K562 (cell line): ENCODE measurements around the gene ARSA. TPM values are rescaled to one million over a fixed set of nuclear protein-coding genes. Genes with fewer than 3 reads are reported as not detected.

Experiments
- ETS1 ChIP-seq: conservative IDR thresholded peaks from 2 replicates; pipeline ENCODE4 v1.6.1; 2011; ENCODE audit warnings: low read depth, mild to moderate bottlenecking, low read length; ENCODE audit not compliant: control insufficient read depth
- ETV1 ChIP-seq: fragments of 450-650 bp; conservative IDR thresholded peaks from 2 replicates; pipeline ENCODE4 v1.6.1; 2016; ENCODE audit warnings: missing genetic modification characterization, control low read depth, low read depth, missing compliant biosample characterization
- IFI16 ChIP-seq: fragments of 250-450 bp; sonication (Bioruptor Pico); IDR thresholded peaks from 2 replicates; pipeline ENCODE4 v2.1.2; 2022; ENCODE audit warnings: mild to moderate bottlenecking, inconsistent platforms
- NFIC ChIP-seq: fragments of 450-650 bp; IDR thresholded peaks from 2 replicates; pipeline ENCODE4 v1.6.1; 2017; ENCODE audit warnings: mild to moderate bottlenecking, inconsistent platforms
- YY1 ChIP-seq, 3 experiments: IDR thresholded peaks; 2 replicates each; pipeline ENCODE4 v1.6.1; 2011; ENCODE audit warnings: low read length in 2 of 3, mild to moderate bottlenecking in 2 of 3, moderate library complexity in 2 of 3, borderline replicate concordance in 1 of 3, control low read depth in 1 of 3, low read depth in 1 of 3; ENCODE audit not compliant: insufficient read depth in 3 of 3, insufficient replicate concordance in 2 of 3, control insufficient read depth in 1 of 3, insufficient read length in 1 of 3; ENCODE audit errors: extremely low read depth in 1 of 3
- ZBTB12 ChIP-seq: fragments of 250-450 bp; sonication (Bioruptor Pico); IDR thresholded peaks from 2 replicates; pipeline ENCODE4 v1.4.0; 2020
- ZBTB7A ChIP-seq: IDR thresholded peaks from 2 replicates; pipeline ENCODE4 v1.6.1; 2011; ENCODE audit warnings: low read depth, mild to moderate bottlenecking, low read length, moderate library complexity, borderline replicate concordance; ENCODE audit not compliant: control insufficient read depth
- ZFP36 ChIP-seq: fragments of 150-350 bp; IDR thresholded peaks from 2 replicates; pipeline ENCODE4 v1.6.1; 2018; ENCODE audit warnings: low read length, low read depth; ENCODE audit not compliant: partially characterized antibody
- ZNF695 ChIP-seq: fragments of 450-650 bp; formaldehyde crosslinking; IDR thresholded peaks from 2 replicates; pipeline ENCODE4 v1.4.0; 2020; ENCODE audit warnings: mild to moderate bottlenecking, moderate library complexity
- polyA plus RNA-seq, 8 experiments: library from polyadenylated mRNA; depleted of rRNA in 4 of 8; stranded (reverse) in 5 of 8; unstranded in 3 of 8; fragments of >200 nt; fragmentation: Nextera tagmentation in 2 of 8; fragmentation: Illumina TruSeq in 1 of 8; extraction: Ambion mirVana in 2 of 8; extraction: Trizol in 1 of 8; gene quantifications; 2 replicates each; pipeline versions ENCODE4 v1.2.1 to v1.2.3, GENCODE V29; 2011 to 2014; ENCODE audit warnings: inconsistent platforms in 1 of 8, missing spikeins in 1 of 8
- total RNA-seq, 7 experiments: library from RNA; depleted of rRNA in 6 of 7; stranded (reverse); fragments of >200 nt in 6 of 7; fragmentation: Illumina TruSeq in 2 of 7; extraction: Trizol in 2 of 7; gene quantifications; 2 replicates each; pipeline versions ENCODE4 v1.2.1 to v1.2.3, GENCODE V29; 2011 to 2021; ENCODE audit warnings: low replicate concordance in 1 of 7
- TF ChIP-seq, protein P1 (sequence below): sonication (generic); formaldehyde crosslinking; IDR thresholded peaks from 2 replicates; pipeline ENCODE4 v1.8.0; 2023; ENCODE audit warnings: mild to moderate bottlenecking, missing genetic modification reagents
- TF ChIP-seq, protein P2 (sequence below): sonication (generic); formaldehyde crosslinking; IDR thresholded peaks from 2 replicates; pipeline ENCODE4 v1.8.0; 2022; ENCODE audit warnings: mild to moderate bottlenecking, missing genetic modification reagents

Gene ARSA
- total and polyA plus RNA-seq, 9 of the 15 experiments (the other 6 are each of a cell fraction or from before 2014, with no cell fraction given): 0.32 to 10.9 (median 1.8) TPM; not detected in 1

- no peak for TF ChIP-seq ETS1
- peak; percentile 70 for TF ChIP-seq ZBTB12 (CRISPR knock-in tag)
- TF ChIP-seq ZBTB7A: peak; percentile 73; the same call in 1 of the 2 replicates
- peak; percentile 33 to 72 (median 61) for TF ChIP-seq YY1 (IDR thresholded peaks at IDR 0.05; ENCODE audit: borderline replicate concordance in 1 of 3, control insufficient read depth in 1 of 3, extremely low read depth in 1 of 3, insufficient read depth in 3 of 3, insufficient read length in 1 of 3, insufficient replicate concordance in 2 of 3, low read depth in 1 of 3, low read length in 2 of 3)
- peak; percentile 69 for TF ChIP-seq ETV1
- peak; percentile 29; the same call in 1 of the 2 replicates for TF ChIP-seq NFIC
- TF ChIP-seq ZNF695 (CRISPR knock-in tag): no peak
- TF ChIP-seq, protein P1, sequence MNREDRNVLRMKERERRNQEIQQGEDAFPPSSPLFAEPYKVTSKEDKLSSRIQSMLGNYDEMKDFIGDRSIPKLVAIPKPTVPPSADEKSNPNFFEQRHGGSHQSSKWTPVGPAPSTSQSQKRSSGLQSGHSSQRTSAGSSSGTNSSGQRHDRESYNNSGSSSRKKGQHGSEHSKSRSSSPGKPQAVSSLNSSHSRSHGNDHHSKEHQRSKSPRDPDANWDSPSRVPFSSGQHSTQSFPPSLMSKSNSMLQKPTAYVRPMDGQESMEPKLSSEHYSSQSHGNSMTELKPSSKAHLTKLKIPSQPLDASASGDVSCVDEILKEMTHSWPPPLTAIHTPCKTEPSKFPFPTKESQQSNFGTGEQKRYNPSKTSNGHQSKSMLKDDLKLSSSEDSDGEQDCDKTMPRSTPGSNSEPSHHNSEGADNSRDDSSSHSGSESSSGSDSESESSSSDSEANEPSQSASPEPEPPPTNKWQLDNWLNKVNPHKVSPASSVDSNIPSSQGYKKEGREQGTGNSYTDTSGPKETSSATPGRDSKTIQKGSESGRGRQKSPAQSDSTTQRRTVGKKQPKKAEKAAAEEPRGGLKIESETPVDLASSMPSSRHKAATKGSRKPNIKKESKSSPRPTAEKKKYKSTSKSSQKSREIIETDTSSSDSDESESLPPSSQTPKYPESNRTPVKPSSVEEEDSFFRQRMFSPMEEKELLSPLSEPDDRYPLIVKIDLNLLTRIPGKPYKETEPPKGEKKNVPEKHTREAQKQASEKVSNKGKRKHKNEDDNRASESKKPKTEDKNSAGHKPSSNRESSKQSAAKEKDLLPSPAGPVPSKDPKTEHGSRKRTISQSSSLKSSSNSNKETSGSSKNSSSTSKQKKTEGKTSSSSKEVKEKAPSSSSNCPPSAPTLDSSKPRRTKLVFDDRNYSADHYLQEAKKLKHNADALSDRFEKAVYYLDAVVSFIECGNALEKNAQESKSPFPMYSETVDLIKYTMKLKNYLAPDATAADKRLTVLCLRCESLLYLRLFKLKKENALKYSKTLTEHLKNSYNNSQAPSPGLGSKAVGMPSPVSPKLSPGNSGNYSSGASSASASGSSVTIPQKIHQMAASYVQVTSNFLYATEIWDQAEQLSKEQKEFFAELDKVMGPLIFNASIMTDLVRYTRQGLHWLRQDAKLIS (CRISPR knock-in tag): 0 out of 2 replicates have a peak, but pooled peaks have one; percentile 27
- no peak for TF ChIP-seq IFI16 (CRISPR knock-in tag)
- TF ChIP-seq ZFP36: no peak
- TF ChIP-seq, protein P2, sequence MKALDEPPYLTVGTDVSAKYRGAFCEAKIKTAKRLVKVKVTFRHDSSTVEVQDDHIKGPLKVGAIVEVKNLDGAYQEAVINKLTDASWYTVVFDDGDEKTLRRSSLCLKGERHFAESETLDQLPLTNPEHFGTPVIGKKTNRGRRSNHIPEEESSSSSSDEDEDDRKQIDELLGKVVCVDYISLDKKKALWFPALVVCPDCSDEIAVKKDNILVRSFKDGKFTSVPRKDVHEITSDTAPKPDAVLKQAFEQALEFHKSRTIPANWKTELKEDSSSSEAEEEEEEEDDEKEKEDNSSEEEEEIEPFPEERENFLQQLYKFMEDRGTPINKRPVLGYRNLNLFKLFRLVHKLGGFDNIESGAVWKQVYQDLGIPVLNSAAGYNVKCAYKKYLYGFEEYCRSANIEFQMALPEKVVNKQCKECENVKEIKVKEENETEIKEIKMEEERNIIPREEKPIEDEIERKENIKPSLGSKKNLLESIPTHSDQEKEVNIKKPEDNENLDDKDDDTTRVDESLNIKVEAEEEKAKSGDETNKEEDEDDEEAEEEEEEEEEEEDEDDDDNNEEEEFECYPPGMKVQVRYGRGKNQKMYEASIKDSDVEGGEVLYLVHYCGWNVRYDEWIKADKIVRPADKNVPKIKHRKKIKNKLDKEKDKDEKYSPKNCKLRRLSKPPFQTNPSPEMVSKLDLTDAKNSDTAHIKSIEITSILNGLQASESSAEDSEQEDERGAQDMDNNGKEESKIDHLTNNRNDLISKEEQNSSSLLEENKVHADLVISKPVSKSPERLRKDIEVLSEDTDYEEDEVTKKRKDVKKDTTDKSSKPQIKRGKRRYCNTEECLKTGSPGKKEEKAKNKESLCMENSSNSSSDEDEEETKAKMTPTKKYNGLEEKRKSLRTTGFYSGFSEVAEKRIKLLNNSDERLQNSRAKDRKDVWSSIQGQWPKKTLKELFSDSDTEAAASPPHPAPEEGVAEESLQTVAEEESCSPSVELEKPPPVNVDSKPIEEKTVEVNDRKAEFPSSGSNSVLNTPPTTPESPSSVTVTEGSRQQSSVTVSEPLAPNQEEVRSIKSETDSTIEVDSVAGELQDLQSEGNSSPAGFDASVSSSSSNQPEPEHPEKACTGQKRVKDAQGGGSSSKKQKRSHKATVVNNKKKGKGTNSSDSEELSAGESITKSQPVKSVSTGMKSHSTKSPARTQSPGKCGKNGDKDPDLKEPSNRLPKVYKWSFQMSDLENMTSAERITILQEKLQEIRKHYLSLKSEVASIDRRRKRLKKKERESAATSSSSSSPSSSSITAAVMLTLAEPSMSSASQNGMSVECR (CRISPR knock-in tag): peak; percentile 56; the same call in 1 of the 2 replicates
Observed at GRCh38 chr22:50582493-50583293, 45.3 kb downstream of the ARSA start, which contains the start of gene CHKB (continued).
